Measurements from ENCODE around the gene STAC3. TPM values are rescaled to one million over a fixed set of nuclear protein-coding genes. Genes with fewer than 3 reads are reported as not detected.

Gene STAC3
- total RNA-seq, 1 experiment from 2014 or later: 3.3 TPM

- TF ChIP-seq USF1 (CRISPR knock-in tag; IDR thresholded peaks at IDR 0.05) (no peak), ZNF219 (CRISPR knock-in tag; IDR thresholded peaks at IDR 0.05; ENCODE audit: borderline replicate concordance) (no peak), CREB1 (CRISPR knock-in tag; IDR thresholded peaks at IDR 0.05) (no peak), ZNF317 (CRISPR knock-in tag; IDR thresholded peaks at IDR 0.05; ENCODE audit: borderline replicate concordance, low read depth) (no peak)
These were observed 38.9 kb downstream of the STAC3 start (continued) for GRCh38 chr12:57211791-57212700.

- no peak for ATAC-seq
- Mint-ChIP-seq H3K36me3 (peaks cover 20% of the 10 kb centered on the region), H3K9me3 (no peaks in the 10 kb centered on the region), H3K27me3 (ENCODE audit: low read depth) (peaks cover 29% of the 10 kb centered on the region), H3K4me1 (peaks cover 31% of the 10 kb centered on the region), H3K27ac (no peak overlapping the region), H3K4me3 (no peak overlapping the region)
- no peak for TF ChIP-seq RELA (CRISPR knock-in tag; IDR thresholded peaks at IDR 0.05; ENCODE audit: borderline replicate concordance)
- TF ChIP-seq ATF1 (CRISPR knock-in tag; IDR thresholded peaks at IDR 0.05): no peak
- TF ChIP-seq ZNF416 (CRISPR knock-in tag; IDR thresholded peaks at IDR 0.05): no peak
- no peak for TF ChIP-seq ZNF425 (CRISPR knock-in tag; conservative IDR thresholded peaks at IDR 0.05)
- TF ChIP-seq ZNF671 (CRISPR knock-in tag; IDR thresholded peaks at IDR 0.05): no peak
- no peak for TF ChIP-seq ZNF138 (CRISPR knock-in tag; conservative IDR thresholded peaks at IDR 0.05)
- TF ChIP-seq, protein P1, sequence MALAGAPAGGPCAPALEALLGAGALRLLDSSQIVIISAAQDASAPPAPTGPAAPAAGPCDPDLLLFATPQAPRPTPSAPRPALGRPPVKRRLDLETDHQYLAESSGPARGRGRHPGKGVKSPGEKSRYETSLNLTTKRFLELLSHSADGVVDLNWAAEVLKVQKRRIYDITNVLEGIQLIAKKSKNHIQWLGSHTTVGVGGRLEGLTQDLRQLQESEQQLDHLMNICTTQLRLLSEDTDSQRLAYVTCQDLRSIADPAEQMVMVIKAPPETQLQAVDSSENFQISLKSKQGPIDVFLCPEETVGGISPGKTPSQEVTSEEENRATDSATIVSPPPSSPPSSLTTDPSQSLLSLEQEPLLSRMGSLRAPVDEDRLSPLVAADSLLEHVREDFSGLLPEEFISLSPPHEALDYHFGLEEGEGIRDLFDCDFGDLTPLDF (CRISPR knock-in tag; IDR thresholded peaks at IDR 0.05): no peak
- TF ChIP-seq KAT7 (CRISPR knock-in tag; IDR thresholded peaks at IDR 0.05; ENCODE audit: borderline replicate concordance): no peak
- TF ChIP-seq, protein P2, sequence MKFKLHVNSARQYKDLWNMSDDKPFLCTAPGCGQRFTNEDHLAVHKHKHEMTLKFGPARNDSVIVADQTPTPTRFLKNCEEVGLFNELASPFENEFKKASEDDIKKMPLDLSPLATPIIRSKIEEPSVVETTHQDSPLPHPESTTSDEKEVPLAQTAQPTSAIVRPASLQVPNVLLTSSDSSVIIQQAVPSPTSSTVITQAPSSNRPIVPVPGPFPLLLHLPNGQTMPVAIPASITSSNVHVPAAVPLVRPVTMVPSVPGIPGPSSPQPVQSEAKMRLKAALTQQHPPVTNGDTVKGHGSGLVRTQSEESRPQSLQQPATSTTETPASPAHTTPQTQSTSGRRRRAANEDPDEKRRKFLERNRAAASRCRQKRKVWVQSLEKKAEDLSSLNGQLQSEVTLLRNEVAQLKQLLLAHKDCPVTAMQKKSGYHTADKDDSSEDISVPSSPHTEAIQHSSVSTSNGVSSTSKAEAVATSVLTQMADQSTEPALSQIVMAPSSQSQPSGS (CRISPR knock-in tag; IDR thresholded peaks at IDR 0.05; ENCODE audit: borderline replicate concordance, low read depth): no peak
- TF ChIP-seq ELF4 (CRISPR knock-in tag; IDR thresholded peaks at IDR 0.05; ENCODE audit: low read depth): no peak
- TF ChIP-seq, protein P3, sequence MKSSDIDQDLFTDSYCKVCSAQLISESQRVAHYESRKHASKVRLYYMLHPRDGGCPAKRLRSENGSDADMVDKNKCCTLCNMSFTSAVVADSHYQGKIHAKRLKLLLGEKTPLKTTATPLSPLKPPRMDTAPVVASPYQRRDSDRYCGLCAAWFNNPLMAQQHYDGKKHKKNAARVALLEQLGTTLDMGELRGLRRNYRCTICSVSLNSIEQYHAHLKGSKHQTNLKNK (CRISPR knock-in tag; IDR thresholded peaks at IDR 0.05): no peak
- POLR2A ChIA-PET: no interaction called here
- CTCF ChIA-PET: interaction anchor here (0.6 to 8.5 kb wide), 3 partner anchors 14 to 78 kb away, joined by 3 to 415 read pairs (median 197); a partner anchor contains a TSS
- no peak for DNase-seq (ENCODE audit: low spot score)
These were observed 39.9 kb downstream of the STAC3 start for GRCh38 chr12:57210926-57211692.
